Stimulated activated CD4-positive, alpha-beta T cell treated with anti-CD3 and anti-CD28 coated beads, Interleukin-4, amount 100 ng/mL, for 4 hours (primary cell): ENCODE measurements around the gene GPLD1.
"Not testable (repeated sequence)": the region's sequence is repeated elsewhere in the genome, so short reads cannot be mapped to it uniquely, and the experiment has no call there.

Source experiments
- DNase-seq, 2 experiments: peaks; one replicate each; pipeline ENCODE4 v3.0.0-alpha.2; 2020

The GPLD1 gene

GRCh38 chr6:24451581-24452388 lies 37.6 kb downstream of the GPLD1 start:
- DNase-seq: no peak

- no peak for DNase-seq
Measured at GRCh38 chr6:24448828-24449525, 40.4 kb downstream of the GPLD1 start.

GRCh38 chr6:24448396-24448795 lies 41.0 kb downstream of the GPLD1 start:
- no peak for DNase-seq

- no peak for DNase-seq
Measured at GRCh38 chr6:24446670-24447069, 42.7 kb downstream of the GPLD1 start.

- no peak for DNase-seq
Measured at GRCh38 chr6:24445704-24446103, 43.7 kb downstream of the GPLD1 start.

- no peak for DNase-seq
Measured at GRCh38 chr6:24444588-24444987, 44.8 kb downstream of the GPLD1 start.

GRCh38 chr6:24441599-24441904 lies 47.8 kb downstream of the GPLD1 start:
- DNase-seq: no peak

- no peak for DNase-seq
Measured at GRCh38 chr6:24440897-24441598, 48.3 kb downstream of the GPLD1 start.

GRCh38 chr6:24439858-24440539 lies 49.4 kb downstream of the GPLD1 start:
- DNase-seq: no peak

GRCh38 chr6:24436979-24437378 lies 52.4 kb downstream of the GPLD1 start:
- DNase-seq: no peak

GRCh38 chr6:24432611-24433010 lies 56.8 kb downstream of the GPLD1 start:
- DNase-seq: no peak

- no peak for DNase-seq
Measured at GRCh38 chr6:24431045-24431451, 58.3 kb downstream of the GPLD1 start.

GRCh38 chr6:24430086-24430485 lies 59.3 kb downstream of the GPLD1 start:
- DNase-seq: no peak

GRCh38 chr6:24429146-24429545 lies 60.2 kb downstream of the GPLD1 start:
- DNase-seq: no peak

- no peak for DNase-seq
Measured at GRCh38 chr6:24428615-24429014, 60.8 kb downstream of the GPLD1 start.

- no peak for DNase-seq
Measured at GRCh38 chr6:24426729-24427446, 62.5 kb downstream of the GPLD1 start.

GRCh38 chr6:24425091-24425490 lies 64.3 kb downstream of the GPLD1 start:
- DNase-seq: no peak

GRCh38 chr6:24419526-24419925 lies 69.9 kb downstream of the GPLD1 start:
- no peak for DNase-seq

GRCh38 chr6:24415753-24416152 lies 73.6 kb downstream of the GPLD1 start:
- no peak for DNase-seq

- not testable (repeated sequence) for DNase-seq
Measured at GRCh38 chr6:24414531-24414930, 74.8 kb downstream of the GPLD1 start.

GRCh38 chr6:24412294-24412693 lies 77.1 kb downstream of the GPLD1 start:
- DNase-seq: no peak

GRCh38 chr6:24410622-24411021 lies 78.8 kb downstream of the GPLD1 start:
- DNase-seq: no peak
